ENCODE measurements around the gene THYN1. TPM values are rescaled to one million over a fixed set of nuclear protein-coding genes. Genes with fewer than 3 reads are reported as not detected.

The THYN1 gene
- total and polyA plus RNA-seq, 12 donors = 32.2 to 49.5 (median 43.4) TPM

DNA sequence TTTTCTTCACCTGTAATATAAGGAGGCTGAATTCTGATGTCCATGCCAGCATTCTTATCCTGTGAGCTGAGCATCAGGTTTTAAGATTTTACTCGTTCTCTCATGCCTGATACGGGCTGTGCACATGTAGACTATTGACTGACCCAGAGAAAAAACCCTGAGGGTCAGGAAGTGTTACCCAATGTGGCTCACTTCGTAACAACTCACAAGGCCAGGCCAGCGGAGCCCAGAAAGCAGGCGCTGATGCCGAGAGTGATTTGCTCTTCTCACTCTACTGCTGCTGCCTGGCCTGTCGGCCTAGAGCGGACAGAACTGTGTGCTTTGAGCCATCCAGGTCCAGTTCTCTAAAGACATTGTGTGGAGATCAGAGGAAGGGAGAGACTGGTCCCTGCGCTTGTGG is 10.8 kb downstream of the THYN1 start:
- no peak overlapping the region for H3K4me3 ChIP-seq
- H3K9me3 ChIP-seq = no peaks in the 10 kb centered on the region
- H3K27me3 ChIP-seq = no peaks in the 10 kb centered on the region
- 90 to 91% methylated on average over 9 of the region's 9 CpGs for WGBS, 2 donors
- ATAC-seq = no peak
- no peak overlapping the region for H3K27ac ChIP-seq
- DNase-seq = no peak
- no peaks in the 10 kb centered on the region for H3K4me1 ChIP-seq
- peaks cover 0 to 98% (median 72%) of the 10 kb centered on the region in 9 donors for H3K36me3 ChIP-seq
- TF ChIP-seq CTCF (IDR thresholded peaks at IDR 0.05) = no peak
- intact Hi-C loops (cut with DNase I) = no loop called here

GRCh38 chr11:134240592-134240991 is 12.6 kb downstream of the THYN1 start:
- intact Hi-C loops (cut with DNase I) = no loop called here
- Histone ChIP-seq H3K4me1 (peaks cover 0 to 5% (median 0%) of the 10 kb centered on the region in 9 donors), H3K9me3 (no peaks in the 10 kb centered on the region), H3K27ac (no peak overlapping the region), H3K36me3 (peaks cover 0 to 98% (median 59%) of the 10 kb centered on the region in 9 donors), H3K4me3 (no peak overlapping the region), H3K27me3 (no peaks in the 10 kb centered on the region)
- no peak for ATAC-seq
- no peak for DNase-seq
- no peak for TF ChIP-seq CTCF (IDR thresholded peaks at IDR 0.05)
- 72 to 76% methylated on average over 6 of the region's 6 CpGs for WGBS, 2 donors

DNA sequence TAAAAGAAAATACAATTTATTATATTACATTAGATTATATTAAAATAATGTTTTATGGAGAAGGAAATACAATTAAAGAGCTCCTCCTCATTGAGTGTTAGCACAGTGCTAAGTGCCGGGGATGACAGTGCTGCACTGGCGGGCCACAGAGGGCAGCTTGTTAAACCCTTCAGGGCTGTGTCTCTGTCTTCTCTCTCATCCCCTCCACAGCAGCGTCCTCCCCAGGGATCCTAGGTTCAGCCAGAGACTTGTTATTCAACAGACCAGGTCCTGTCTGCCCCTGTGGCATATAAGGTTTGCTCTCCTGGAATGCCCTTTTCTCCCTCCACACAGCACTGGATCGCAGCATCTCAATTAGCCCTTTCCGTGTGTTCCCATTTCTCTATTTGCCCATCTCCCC is 14.2 kb downstream of the THYN1 start:
- Histone ChIP-seq H3K36me3 (peaks cover 0 to 93% (median 43%) of the 10 kb centered on the region in 9 donors), H3K4me1 (peaks cover 0 to 21% (median 5%) of the 10 kb centered on the region in 9 donors), H3K27ac (no peak overlapping the region), H3K9me3 (no peaks in the 10 kb centered on the region), H3K4me3 (no peak overlapping the region), H3K27me3 (no peaks in the 10 kb centered on the region)
- no peak for ATAC-seq
- no peak for DNase-seq
- 92 to 97% methylated on average over 5 of the region's 5 CpGs for WGBS, 2 donors
- intact Hi-C loops (cut with DNase I) = no loop called here
- TF ChIP-seq CTCF (IDR thresholded peaks at IDR 0.05) = no peak

DNA sequence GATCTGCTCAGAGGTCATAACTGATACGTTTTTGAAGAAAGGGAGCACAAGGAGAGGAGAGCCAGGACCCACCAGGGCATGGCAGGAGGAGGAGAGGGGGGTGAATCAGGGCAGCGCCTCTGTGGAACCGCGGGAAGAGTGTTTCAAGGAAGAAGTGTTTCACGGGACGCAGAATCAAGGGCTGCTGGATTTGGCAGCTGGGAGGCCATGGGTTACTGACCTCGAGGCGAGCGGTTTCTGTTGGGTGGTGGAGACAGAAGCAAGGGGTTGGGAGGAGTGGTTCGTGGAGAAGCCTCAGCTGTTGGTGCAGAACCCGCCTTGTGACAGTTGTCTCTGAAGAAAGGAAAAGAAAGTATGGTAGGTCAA is 15.6 kb downstream of the THYN1 start:
- ATAC-seq = no peak
- DNase-seq = no peak
- WGBS, 2 donors = 80 to 84% methylated on average over 11 of the region's 11 CpGs
- Histone ChIP-seq H3K36me3 (peaks cover 0 to 79% (median 30%) of the 10 kb centered on the region in 9 donors), H3K27ac (no peak overlapping the region), H3K4me1 (peaks cover 0 to 35% (median 7%) of the 10 kb centered on the region in 9 donors), H3K27me3 (no peaks in the 10 kb centered on the region), H3K4me3 (no peak overlapping the region), H3K9me3 (no peaks in the 10 kb centered on the region)
- no peak for TF ChIP-seq CTCF (IDR thresholded peaks at IDR 0.05)
- intact Hi-C loops (cut with DNase I) = no loop called here
